Measurements from ENCODE around the gene IL17RC.

The IL17RC gene

GRCh38 chr3:9949626-9950025 lies 32.7 kb downstream of the IL17RC start:
- TF ChIP-seq CTCF (IDR thresholded peaks at IDR 0.05; ENCODE audit: extremely low read depth, missing control alignments), result no peak
- peak; percentile 20 for DNase-seq (ENCODE audit: low spot score)

- peak; percentile 82 for DNase-seq (ENCODE audit: low spot score)
- TF ChIP-seq CTCF (IDR thresholded peaks at IDR 0.05; ENCODE audit: extremely low read depth, missing control alignments), result no peak
Measured at GRCh38 chr3:9951126-9951525, 34.2 kb downstream of the IL17RC start.

- DNase-seq (ENCODE audit: low spot score), result peak; percentile 56
- no peak for TF ChIP-seq CTCF (IDR thresholded peaks at IDR 0.05; ENCODE audit: extremely low read depth, missing control alignments)
Measured at GRCh38 chr3:9951598-9951961, 34.7 kb downstream of the IL17RC start.

- no peak for TF ChIP-seq CTCF (IDR thresholded peaks at IDR 0.05; ENCODE audit: extremely low read depth, missing control alignments)
- peak; percentile 86 for DNase-seq (ENCODE audit: low spot score)
Measured at GRCh38 chr3:9951962-9952805, 35.3 kb downstream of the IL17RC start, which contains the start of gene PRRT3. Gene PRRT3 (minus strand): TSS chr3:9952408. CDS start chr3:9950115, 2,293 bp downstream.

- TF ChIP-seq CTCF (IDR thresholded peaks at IDR 0.05; ENCODE audit: extremely low read depth, missing control alignments), result no peak
- DNase-seq (ENCODE audit: low spot score), result no peak
Measured at GRCh38 chr3:9955067-9955502, 38.2 kb downstream of the IL17RC start.

GRCh38 chr3:9955611-9956352 lies 38.9 kb downstream of the IL17RC start:
- DNase-seq (ENCODE audit: low spot score), result no peak
- no peak for TF ChIP-seq CTCF (IDR thresholded peaks at IDR 0.05; ENCODE audit: extremely low read depth, missing control alignments)

GRCh38 chr3:9957214-9957613 lies 40.3 kb downstream of the IL17RC start:
- no peak for DNase-seq (ENCODE audit: low spot score)
- no peak for TF ChIP-seq CTCF (IDR thresholded peaks at IDR 0.05; ENCODE audit: extremely low read depth, missing control alignments)
